H9 (cell line): Measurements from ENCODE around the gene CEACAM5. TPM values are rescaled to one million over a fixed set of nuclear protein-coding genes. Genes with fewer than 3 reads are reported as not detected.

Experiments
- DNase-seq: peaks from one replicate; pipeline ENCODE4 v3.0.0-alpha.2; 2017
- H2AFZ ChIP-seq: one replicate; pipeline ENCODE4 v1.6.1; 2013; ENCODE audit warnings: mild to moderate bottlenecking, low read length, control low read depth, moderate library complexity
- H2AK5ac ChIP-seq: 2 replicates; pipeline ENCODE4 v1.6.1; 2013; ENCODE audit warnings: low read length, control low read depth, mixed read lengths; ENCODE audit not compliant: insufficient read length
- H2BK120ac ChIP-seq: one replicate; pipeline ENCODE4 v1.6.1; 2013; ENCODE audit warnings: low read depth, mild to moderate bottlenecking, low read length, control low read depth, inconsistent platforms; ENCODE audit not compliant: poor library complexity, severe bottlenecking
- H2BK12ac ChIP-seq: 2 replicates; pipeline ENCODE4 v1.6.1; 2013; ENCODE audit warnings: low read length, control low read depth, mixed read lengths, low read depth; ENCODE audit not compliant: insufficient read length
- H2BK15ac ChIP-seq: 2 replicates; pipeline ENCODE4 v1.6.1; 2013; ENCODE audit warnings: low read depth, low read length, control low read depth
- H2BK20ac ChIP-seq: one replicate; pipeline ENCODE4 v1.6.1; 2013; ENCODE audit warnings: low read depth, mild to moderate bottlenecking, low read length, control low read depth, inconsistent platforms; ENCODE audit not compliant: poor library complexity, severe bottlenecking
- H2BK5ac ChIP-seq: 2 replicates; pipeline ENCODE4 v1.6.1; 2013; ENCODE audit warnings: low read length, control low read depth, mixed read lengths; ENCODE audit not compliant: insufficient read length
- H3K14ac ChIP-seq: 2 replicates; pipeline ENCODE4 v1.6.1; 2013; ENCODE audit warnings: low read length, control low read depth; ENCODE audit not compliant: insufficient read depth
- H3K18ac ChIP-seq: 2 replicates; pipeline ENCODE4 v1.6.1; 2013; ENCODE audit warnings: low read depth, mild to moderate bottlenecking, mixed read lengths, low read length, control low read depth; ENCODE audit not compliant: insufficient read length
- H3K23ac ChIP-seq: 2 replicates; pipeline ENCODE4 v1.6.1; 2013; ENCODE audit warnings: low read length, control low read depth, mixed read lengths, low read depth; ENCODE audit not compliant: insufficient read length
- H3K23me2 ChIP-seq: 2 replicates; pipeline ENCODE4 v1.6.1; 2013; ENCODE audit warnings: low read depth, mild to moderate bottlenecking, mixed read lengths, low read length, control low read depth; ENCODE audit not compliant: insufficient read length, poor library complexity, severe bottlenecking
- H3K27ac ChIP-seq: 2 replicates; pipeline ENCODE4 v1.5.1; 2013; ENCODE audit warnings: low read length, control low read depth, mixed read lengths, low read depth; ENCODE audit not compliant: insufficient read length
- H3K27me3 ChIP-seq: 2 replicates; pipeline ENCODE4 v1.6.1; 2013; ENCODE audit warnings: low read length, control low read depth, inconsistent platforms; ENCODE audit not compliant: insufficient read depth
- H3K4ac ChIP-seq: 2 replicates; pipeline ENCODE4 v1.6.1; 2013; ENCODE audit warnings: low read depth, mild to moderate bottlenecking, control low read depth, inconsistent platforms, low read length, moderate library complexity
- H3K4me1 ChIP-seq: 2 replicates; pipeline ENCODE4 v1.6.1; 2013; ENCODE audit warnings: low read length, control low read depth, inconsistent platforms; ENCODE audit not compliant: insufficient read depth
- H3K4me2 ChIP-seq: 2 replicates; pipeline ENCODE4 v1.6.1; 2013; ENCODE audit warnings: low read length, control low read depth, mixed read lengths; ENCODE audit not compliant: insufficient read length, insufficient read depth
- H3K56ac ChIP-seq: 2 replicates; pipeline ENCODE4 v1.6.1; 2013; ENCODE audit warnings: low read depth, mild to moderate bottlenecking, mixed read lengths, low read length, control low read depth; ENCODE audit not compliant: insufficient read length
- H3K79me1 ChIP-seq: 2 replicates; pipeline ENCODE4 v1.6.1; 2013; ENCODE audit warnings: low read depth, mild to moderate bottlenecking, moderate library complexity, low read length, control low read depth, inconsistent platforms; ENCODE audit not compliant: insufficient read depth, poor library complexity, severe bottlenecking
- H3K79me2 ChIP-seq: 2 replicates; pipeline ENCODE4 v1.6.1; 2013; ENCODE audit warnings: low read length, control low read depth, inconsistent platforms; ENCODE audit not compliant: insufficient read depth
- H3K9ac ChIP-seq: 2 replicates; pipeline ENCODE4 v1.6.1; 2013; ENCODE audit warnings: low read length, control low read depth, mixed read lengths; ENCODE audit not compliant: insufficient read length; ENCODE audit errors: extremely low read depth
- H3K9me3 ChIP-seq: one replicate; pipeline ENCODE4 v1.6.1; 2013; ENCODE audit warnings: low read depth, low read length, inconsistent platforms; ENCODE audit not compliant: control insufficient read depth
- H3T11ph ChIP-seq: one replicate; pipeline ENCODE4 v1.6.1; 2013; ENCODE audit warnings: mild to moderate bottlenecking, low read length, control low read depth, inconsistent platforms
- H4K20me1 ChIP-seq: one replicate; pipeline ENCODE4 v1.6.1; 2013; ENCODE audit not compliant: control insufficient read depth, insufficient read length, insufficient read depth
- H4K5ac ChIP-seq: 2 replicates; pipeline ENCODE4 v1.6.1; 2013; ENCODE audit warnings: low read depth, mild to moderate bottlenecking, mixed read lengths, low read length, control low read depth; ENCODE audit not compliant: insufficient read length
- H4K8ac ChIP-seq: replicated peaks from 2 replicates; pipeline ENCODE4 v1.6.1; 2013; ENCODE audit warnings: low read length, control low read depth, mixed read lengths, low read depth; ENCODE audit not compliant: insufficient read length
- H4K91ac ChIP-seq: 2 replicates; pipeline ENCODE4 v1.6.1; 2013; ENCODE audit warnings: low read depth, mild to moderate bottlenecking, moderate library complexity, mixed read lengths, low read length, control low read depth; ENCODE audit not compliant: insufficient read length
- H3K27ac Mint-ChIP-seq, 3 experiments: 2 replicates in 2 of 3; 3 replicates in 1 of 3; pipeline ENCODE4 v1.8.0; 2020 to 2021; ENCODE audit warnings: mixed read lengths in 3 of 3, mild to moderate bottlenecking in 1 of 3, moderate library complexity in 1 of 3
- H3K27me3 Mint-ChIP-seq: 2 replicates; pipeline ENCODE4 v1.8.0; 2021; ENCODE audit warnings: low read depth, mild to moderate bottlenecking, moderate library complexity, mixed read lengths
- H3K36me3 Mint-ChIP-seq, 3 experiments: 2 replicates in 2 of 3; 3 replicates in 1 of 3; pipeline ENCODE4 v1.8.0; 2020 to 2021; ENCODE audit warnings: low read depth in 3 of 3, mixed read lengths in 3 of 3; ENCODE audit not compliant: insufficient read depth in 1 of 3
- H3K4me1 Mint-ChIP-seq, 2 experiments: 2 replicates each; pipeline ENCODE4 v1.8.0; 2020; ENCODE audit warnings: mixed read lengths in 2 of 2
- H3K4me3 Mint-ChIP-seq, 2 experiments: 2 replicates in 1 of 2; 3 replicates in 1 of 2; pipeline ENCODE4 v1.8.0; 2020 to 2021; ENCODE audit warnings: mild to moderate bottlenecking in 2 of 2, mixed read lengths in 2 of 2, moderate library complexity in 1 of 2
- H3K9me3 Mint-ChIP-seq, 2 experiments: 2 replicates in 1 of 2; 3 replicates in 1 of 2; pipeline ENCODE4 v1.8.0; 2020; ENCODE audit warnings: mild to moderate bottlenecking in 2 of 2, mixed read lengths in 2 of 2, moderate library complexity in 1 of 2
- WGBS: extraction: QIAGEN DNeasy Blood & Tissue Kit; methylation state at CpG from one replicate; pipeline ENCODE4 v1.1.7; 2013; ENCODE audit warnings: missing lambda C conversion rate, low lambda C conversion rate, mixed read lengths; ENCODE audit not compliant: insufficient read length; ENCODE audit errors: extremely low coverage; 5-methylcytosine and 5-hydroxymethylcytosine counted together
- total RNA-seq: library from RNA; stranded (reverse); gene quantifications from 2 replicates; pipeline ENCODE4 v1.2.1, GENCODE V29; 2021
- TF ChIP-seq, protein P1 (sequence below): fragments of 200-600 bp; sonication (generic); conservative IDR thresholded peaks from 3 replicates; pipeline ENCODE4 v1.8.0; 2021; ENCODE audit warnings: antibody characterized with exemption, mild to moderate bottlenecking

CEACAM5 gene
- total RNA-seq, 1 experiment from 2014 or later = not detected

DNA sequence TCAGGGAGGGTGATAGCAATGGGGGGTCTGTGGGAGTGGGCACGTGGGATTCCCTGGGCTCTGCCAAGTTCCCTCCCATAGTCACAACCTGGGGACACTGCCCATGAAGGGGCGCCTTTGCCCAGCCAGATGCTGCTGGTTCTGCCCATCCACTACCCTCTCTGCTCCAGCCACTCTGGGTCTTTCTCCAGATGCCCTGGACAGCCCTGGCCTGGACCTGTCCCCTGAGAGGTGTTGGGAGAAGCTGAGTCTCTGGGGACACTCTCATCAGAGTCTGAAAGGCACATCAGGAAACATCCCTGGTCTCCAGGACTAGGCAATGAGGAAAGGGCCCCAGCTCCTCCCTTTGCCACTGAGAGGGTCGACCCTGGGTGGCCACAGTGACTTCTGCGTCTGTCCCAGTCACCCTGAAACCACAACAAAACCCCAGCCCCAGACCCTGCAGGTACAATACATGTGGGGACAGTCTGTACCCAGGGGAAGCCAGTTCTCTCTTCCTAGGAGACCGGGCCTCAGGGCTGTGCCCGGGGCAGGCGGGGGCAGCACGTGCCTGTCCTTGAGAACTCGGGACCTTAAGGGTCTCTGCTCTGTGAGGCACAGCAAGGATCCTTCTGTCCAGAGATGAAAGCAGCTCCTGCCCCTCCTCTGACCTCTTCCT, 11.1 kb upstream of the CEACAM5 start:
- WGBS = no CpG with 5 or more reads among the region's 9 CpGs
- no peak overlapping the region for H4K5ac ChIP-seq
- H3K4me3 Mint-ChIP-seq = no peak overlapping the region
- TF ChIP-seq, protein P1, sequence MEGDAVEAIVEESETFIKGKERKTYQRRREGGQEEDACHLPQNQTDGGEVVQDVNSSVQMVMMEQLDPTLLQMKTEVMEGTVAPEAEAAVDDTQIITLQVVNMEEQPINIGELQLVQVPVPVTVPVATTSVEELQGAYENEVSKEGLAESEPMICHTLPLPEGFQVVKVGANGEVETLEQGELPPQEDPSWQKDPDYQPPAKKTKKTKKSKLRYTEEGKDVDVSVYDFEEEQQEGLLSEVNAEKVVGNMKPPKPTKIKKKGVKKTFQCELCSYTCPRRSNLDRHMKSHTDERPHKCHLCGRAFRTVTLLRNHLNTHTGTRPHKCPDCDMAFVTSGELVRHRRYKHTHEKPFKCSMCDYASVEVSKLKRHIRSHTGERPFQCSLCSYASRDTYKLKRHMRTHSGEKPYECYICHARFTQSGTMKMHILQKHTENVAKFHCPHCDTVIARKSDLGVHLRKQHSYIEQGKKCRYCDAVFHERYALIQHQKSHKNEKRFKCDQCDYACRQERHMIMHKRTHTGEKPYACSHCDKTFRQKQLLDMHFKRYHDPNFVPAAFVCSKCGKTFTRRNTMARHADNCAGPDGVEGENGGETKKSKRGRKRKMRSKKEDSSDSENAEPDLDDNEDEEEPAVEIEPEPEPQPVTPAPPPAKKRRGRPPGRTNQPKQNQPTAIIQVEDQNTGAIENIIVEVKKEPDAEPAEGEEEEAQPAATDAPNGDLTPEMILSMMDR = no peak
- H3K27me3 Mint-ChIP-seq = no peaks in the 10 kb centered on the region; the same call in 1 of the 2 replicates
- H3K27ac ChIP-seq = no peak overlapping the region
- H3K56ac ChIP-seq = no peak overlapping the region
- no peak overlapping the region for H2BK5ac ChIP-seq
- H3K36me3 Mint-ChIP-seq = peaks cover 0 to 27% (median 5%) of the 10 kb centered on the region in 3 experiments; a peak in 5 of 7 replicates
- H3K79me1 ChIP-seq = no peaks in the 10 kb centered on the region
- H3K27ac Mint-ChIP-seq = no peak overlapping the region
- H4K91ac ChIP-seq = no peak overlapping the region
- peaks cover 82 to 96% of the 10 kb centered on the region in 2 experiments for H3K9me3 Mint-ChIP-seq
- no peaks in the 10 kb centered on the region for H3K23me2 ChIP-seq
- no peak overlapping the region for H2BK15ac ChIP-seq
- no peak overlapping the region for H3K4me2 ChIP-seq
- H3K4ac ChIP-seq = no peak overlapping the region
- H4K8ac ChIP-seq = no peak overlapping the region
- no peak overlapping the region for H2AFZ ChIP-seq
- H3K18ac ChIP-seq = no peak overlapping the region
- H4K20me1 ChIP-seq = no peaks in the 10 kb centered on the region
- H2BK120ac ChIP-seq = no peak overlapping the region
- H3K79me2 ChIP-seq = no peaks in the 10 kb centered on the region
- peaks cover 51% of the 10 kb centered on the region for H3K9me3 ChIP-seq
- no peak overlapping the region for H3K9ac ChIP-seq
- no peak overlapping the region for H2BK20ac ChIP-seq
- peak; percentile 11 for DNase-seq
- H2BK12ac ChIP-seq = no peak overlapping the region
- H3K4me1 ChIP-seq = no peaks in the 10 kb centered on the region
- no peak overlapping the region for H3K23ac ChIP-seq
- no peak overlapping the region for H3T11ph ChIP-seq
- H3K4me1 Mint-ChIP-seq = no peaks in the 10 kb centered on the region
- H3K14ac ChIP-seq = no peak overlapping the region
- H2AK5ac ChIP-seq = no peak overlapping the region
- no peaks in the 10 kb centered on the region for H3K27me3 ChIP-seq
